Measurements from ENCODE around the gene SMYD3.

- TF ChIP-seq EZH2 (IDR thresholded peaks at IDR 0.05; ENCODE audit: borderline replicate concordance, insufficient read depth, low read depth, low read length, poor library complexity, severe bottlenecking) (no peak), CTCF (IDR thresholded peaks at IDR 0.05) (no peak)
Observed at GRCh38 chr1:246122071-246122470, 385.0 kb downstream of the SMYD3 start.
